ENCODE data around the gene BLMH.

BLMH gene

GRCh38 chr17:30253312-30253711 lies 38.4 kb downstream of the BLMH start:
- H3K36me3 ChIP-seq (ENCODE audit: control insufficient read depth in 1 of 2, insufficient read depth in 2 of 2, low read length in 2 of 2): peaks cover 3 to 5% of the 10 kb centered on the region in 2 experiments
- no peak overlapping the region for H4K91ac ChIP-seq (ENCODE audit: low read depth, low read length)
- DNase-seq: peak; percentile 48
- no peak overlapping the region for H2BK5ac ChIP-seq (ENCODE audit: low read depth, low read length, poor library complexity)
- H3K14ac ChIP-seq (ENCODE audit: low read length): no peak overlapping the region
- H2BK12ac ChIP-seq (ENCODE audit: low read length): no peak overlapping the region
- peaks cover 0 to 9% of the 10 kb centered on the region in 2 experiments for H3K4me1 ChIP-seq (ENCODE audit: control insufficient read depth in 1 of 2, insufficient read depth in 2 of 2, low read length in 2 of 2)
- no peak overlapping the region for H4K12ac ChIP-seq (ENCODE audit: low read depth, low read length)
- WGBS (ENCODE audit: extremely low coverage, insufficient coverage, insufficient read length): no CpG with 5 or more reads among the region's 7 CpGs
- no peak overlapping the region for H2BK120ac ChIP-seq (ENCODE audit: insufficient read depth, low read length, poor library complexity)
- H3K9me3 ChIP-seq (ENCODE audit: insufficient read depth, low read depth, low read length): no peaks in the 10 kb centered on the region
- no peak overlapping the region for H3K9ac ChIP-seq (ENCODE audit: low read length)
- H3K4me3 ChIP-seq (ENCODE audit: low read depth, low read length): no peak overlapping the region
- H3K4me2 ChIP-seq (ENCODE audit: low read length): no peak overlapping the region
- H3K18ac ChIP-seq (ENCODE audit: low read length): no peak overlapping the region
- no peak overlapping the region for H2AFZ ChIP-seq (ENCODE audit: insufficient read depth, low read length, poor library complexity)
- no peak overlapping the region for H3K23ac ChIP-seq (ENCODE audit: low read length)
- no peak overlapping the region for H2AK5ac ChIP-seq (ENCODE audit: low read length)
- H3K27me3 ChIP-seq (ENCODE audit: insufficient read depth, low read length): no peaks in the 10 kb centered on the region
- H4K8ac ChIP-seq (ENCODE audit: low read depth, low read length): no peak overlapping the region
- H3K79me1 ChIP-seq (ENCODE audit: low read length): no peaks in the 10 kb centered on the region
- H3K79me2 ChIP-seq (ENCODE audit: control insufficient read depth, insufficient read depth, low read length, poor library complexity): no peaks in the 10 kb centered on the region
- H3K4ac ChIP-seq (ENCODE audit: low read depth, low read length): no peak overlapping the region
- no peak overlapping the region for H3K27ac ChIP-seq (ENCODE audit: low read depth, low read length)

- Histone ChIP-seq H3K4me2 (ENCODE audit: low read length) (no peak overlapping the region), H3K14ac (ENCODE audit: low read length) (no peak overlapping the region), H3K27ac (ENCODE audit: low read depth, low read length) (no peak overlapping the region), H3K9me3 (ENCODE audit: insufficient read depth, low read depth, low read length) (no peaks in the 10 kb centered on the region), H3K18ac (ENCODE audit: low read length) (no peak overlapping the region), H3K9ac (ENCODE audit: low read length) (no peak overlapping the region), H3K79me1 (ENCODE audit: low read length) (no peaks in the 10 kb centered on the region), H3K79me2 (ENCODE audit: control insufficient read depth, insufficient read depth, low read length, poor library complexity) (no peaks in the 10 kb centered on the region), H3K27me3 (ENCODE audit: insufficient read depth, low read length) (no peaks in the 10 kb centered on the region), H2BK5ac (ENCODE audit: low read depth, low read length, poor library complexity) (no peak overlapping the region), H3K4me3 (ENCODE audit: low read depth, low read length) (no peak overlapping the region), H4K12ac (ENCODE audit: low read depth, low read length) (no peak overlapping the region), H2BK120ac (ENCODE audit: insufficient read depth, low read length, poor library complexity) (no peak overlapping the region), H3K4ac (ENCODE audit: low read depth, low read length) (no peak overlapping the region), H2AK5ac (ENCODE audit: low read length) (no peak overlapping the region), H2AFZ (ENCODE audit: insufficient read depth, low read length, poor library complexity) (no peak overlapping the region), H4K8ac (ENCODE audit: low read depth, low read length) (no peak overlapping the region), H3K23ac (ENCODE audit: low read length) (no peak overlapping the region), H3K36me3 (ENCODE audit: control insufficient read depth in 1 of 2, insufficient read depth in 2 of 2, low read length in 2 of 2) (peaks cover 3 to 10% of the 10 kb centered on the region in 2 experiments), H2BK12ac (ENCODE audit: low read length) (no peak overlapping the region), H4K91ac (ENCODE audit: low read depth, low read length) (no peak overlapping the region), H3K4me1 (ENCODE audit: control insufficient read depth in 1 of 2, insufficient read depth in 2 of 2, low read length in 2 of 2) (peaks cover 0 to 7% of the 10 kb centered on the region in 2 experiments)
- no peak for DNase-seq
These were observed 39.8 kb downstream of the BLMH start for GRCh38 chr17:30251931-30252330.

GRCh38 chr17:30249460-30249859 lies 42.3 kb downstream of the BLMH start:
- Histone ChIP-seq H2BK120ac (ENCODE audit: insufficient read depth, low read length, poor library complexity) (no peak overlapping the region), H3K79me1 (ENCODE audit: low read length) (no peaks in the 10 kb centered on the region), H3K36me3 (ENCODE audit: control insufficient read depth in 1 of 2, insufficient read depth in 2 of 2, low read length in 2 of 2) (peaks cover 3 to 10% of the 10 kb centered on the region in 2 experiments), H3K4me2 (ENCODE audit: low read length) (no peak overlapping the region), H3K27ac (ENCODE audit: low read depth, low read length) (no peak overlapping the region), H3K18ac (ENCODE audit: low read length) (no peak overlapping the region), H3K4ac (ENCODE audit: low read depth, low read length) (no peak overlapping the region), H4K12ac (ENCODE audit: low read depth, low read length) (no peak overlapping the region), H3K14ac (ENCODE audit: low read length) (no peak overlapping the region), H4K8ac (ENCODE audit: low read depth, low read length) (no peak overlapping the region), H2BK12ac (ENCODE audit: low read length) (no peak overlapping the region), H2AFZ (ENCODE audit: insufficient read depth, low read length, poor library complexity) (no peak overlapping the region), H3K9me3 (ENCODE audit: insufficient read depth, low read depth, low read length) (no peaks in the 10 kb centered on the region), H3K4me3 (ENCODE audit: low read depth, low read length) (no peak overlapping the region), H3K27me3 (ENCODE audit: insufficient read depth, low read length) (no peaks in the 10 kb centered on the region), H3K4me1 (ENCODE audit: control insufficient read depth in 1 of 2, insufficient read depth in 2 of 2, low read length in 2 of 2) (peaks cover 0 to 7% of the 10 kb centered on the region in 2 experiments), H2BK5ac (ENCODE audit: low read depth, low read length, poor library complexity) (no peak overlapping the region), H3K9ac (ENCODE audit: low read length) (no peak overlapping the region), H4K91ac (ENCODE audit: low read depth, low read length) (no peak overlapping the region), H3K79me2 (ENCODE audit: control insufficient read depth, insufficient read depth, low read length, poor library complexity) (no peaks in the 10 kb centered on the region), H2AK5ac (ENCODE audit: low read length) (no peak overlapping the region), H3K23ac (ENCODE audit: low read length) (no peak overlapping the region)
- DNase-seq: no peak
- no CpG with 5 or more reads among the region's 5 CpGs for WGBS (ENCODE audit: extremely low coverage, insufficient coverage, insufficient read length)

DNA sequence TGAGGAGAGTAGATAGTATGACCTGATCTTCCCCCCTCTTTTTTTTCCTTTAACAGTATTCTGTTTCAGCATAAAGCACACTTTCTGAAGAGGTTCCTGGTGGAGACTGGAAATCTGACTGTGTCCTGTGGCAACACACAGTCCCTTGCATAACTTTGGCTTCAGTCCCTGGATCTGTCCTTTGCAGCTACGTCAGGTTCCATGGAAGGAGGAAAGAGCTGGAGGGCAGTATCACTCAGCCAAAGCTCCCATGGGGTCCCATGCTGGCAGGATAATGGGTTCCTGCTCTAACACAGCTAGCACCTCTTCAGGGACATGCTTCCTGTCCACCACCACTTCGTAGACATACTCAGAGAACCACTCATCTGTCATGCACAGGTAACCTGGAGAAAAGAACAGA lies 43.0 kb downstream of the BLMH start:
- H3K9ac ChIP-seq (ENCODE audit: low read length): no peak overlapping the region
- no peaks in the 10 kb centered on the region for H3K27me3 ChIP-seq (ENCODE audit: insufficient read depth, low read length)
- no peaks in the 10 kb centered on the region for H3K79me2 ChIP-seq (ENCODE audit: control insufficient read depth, insufficient read depth, low read length, poor library complexity)
- H3K18ac ChIP-seq (ENCODE audit: low read length): no peak overlapping the region
- no peak overlapping the region for H2AFZ ChIP-seq (ENCODE audit: insufficient read depth, low read length, poor library complexity)
- H3K4me1 ChIP-seq (ENCODE audit: control insufficient read depth in 1 of 2, insufficient read depth in 2 of 2, low read length in 2 of 2): peaks cover 0 to 7% of the 10 kb centered on the region in 2 experiments
- H4K12ac ChIP-seq (ENCODE audit: low read depth, low read length): no peak overlapping the region
- no peak overlapping the region for H2BK120ac ChIP-seq (ENCODE audit: insufficient read depth, low read length, poor library complexity)
- no peak overlapping the region for H4K91ac ChIP-seq (ENCODE audit: low read depth, low read length)
- no peak overlapping the region for H3K27ac ChIP-seq (ENCODE audit: low read depth, low read length)
- no peak overlapping the region for H2BK12ac ChIP-seq (ENCODE audit: low read length)
- no peak overlapping the region for H3K4me2 ChIP-seq (ENCODE audit: low read length)
- DNase-seq: no peak
- peaks cover 3 to 10% of the 10 kb centered on the region in 2 experiments for H3K36me3 ChIP-seq (ENCODE audit: control insufficient read depth in 1 of 2, insufficient read depth in 2 of 2, low read length in 2 of 2)
- WGBS (ENCODE audit: extremely low coverage, insufficient coverage, insufficient read length): no CpG with 5 or more reads among the region's 2 CpGs
- no peak overlapping the region for H3K4me3 ChIP-seq (ENCODE audit: low read depth, low read length)
- H3K14ac ChIP-seq (ENCODE audit: low read length): no peak overlapping the region
- H3K4ac ChIP-seq (ENCODE audit: low read depth, low read length): no peak overlapping the region
- no peaks in the 10 kb centered on the region for H3K79me1 ChIP-seq (ENCODE audit: low read length)
- H3K23ac ChIP-seq (ENCODE audit: low read length): no peak overlapping the region
- no peak overlapping the region for H2BK5ac ChIP-seq (ENCODE audit: low read depth, low read length, poor library complexity)
- no peaks in the 10 kb centered on the region for H3K9me3 ChIP-seq (ENCODE audit: insufficient read depth, low read depth, low read length)
- H2AK5ac ChIP-seq (ENCODE audit: low read length): no peak overlapping the region
- no peak overlapping the region for H4K8ac ChIP-seq (ENCODE audit: low read depth, low read length)
